H9 (cell line): Measurements from ENCODE around the gene IFT81. TPM values are rescaled to one million over a fixed set of nuclear protein-coding genes. Genes with fewer than 3 reads are reported as not detected.

Experiments
- DNase-seq: peaks from one replicate; pipeline ENCODE4 v3.0.0-alpha.2; 2017
- H2AFZ ChIP-seq: one replicate; pipeline ENCODE4 v1.6.1; 2013; ENCODE audit warnings: mild to moderate bottlenecking, low read length, control low read depth, moderate library complexity
- H2AK5ac ChIP-seq: 2 replicates; pipeline ENCODE4 v1.6.1; 2013; ENCODE audit warnings: low read length, control low read depth, mixed read lengths; ENCODE audit not compliant: insufficient read length
- H2BK120ac ChIP-seq: one replicate; pipeline ENCODE4 v1.6.1; 2013; ENCODE audit warnings: low read depth, mild to moderate bottlenecking, low read length, control low read depth, inconsistent platforms; ENCODE audit not compliant: poor library complexity, severe bottlenecking
- H2BK12ac ChIP-seq: 2 replicates; pipeline ENCODE4 v1.6.1; 2013; ENCODE audit warnings: low read length, control low read depth, mixed read lengths, low read depth; ENCODE audit not compliant: insufficient read length
- H2BK15ac ChIP-seq: 2 replicates; pipeline ENCODE4 v1.6.1; 2013; ENCODE audit warnings: low read depth, low read length, control low read depth
- H2BK20ac ChIP-seq: one replicate; pipeline ENCODE4 v1.6.1; 2013; ENCODE audit warnings: low read depth, mild to moderate bottlenecking, low read length, control low read depth, inconsistent platforms; ENCODE audit not compliant: poor library complexity, severe bottlenecking
- H2BK5ac ChIP-seq: 2 replicates; pipeline ENCODE4 v1.6.1; 2013; ENCODE audit warnings: low read length, control low read depth, mixed read lengths; ENCODE audit not compliant: insufficient read length
- H3K14ac ChIP-seq: 2 replicates; pipeline ENCODE4 v1.6.1; 2013; ENCODE audit warnings: low read length, control low read depth; ENCODE audit not compliant: insufficient read depth
- H3K18ac ChIP-seq: 2 replicates; pipeline ENCODE4 v1.6.1; 2013; ENCODE audit warnings: low read depth, mild to moderate bottlenecking, mixed read lengths, low read length, control low read depth; ENCODE audit not compliant: insufficient read length
- H3K23ac ChIP-seq: 2 replicates; pipeline ENCODE4 v1.6.1; 2013; ENCODE audit warnings: low read length, control low read depth, mixed read lengths, low read depth; ENCODE audit not compliant: insufficient read length
- H3K23me2 ChIP-seq: 2 replicates; pipeline ENCODE4 v1.6.1; 2013; ENCODE audit warnings: low read depth, mild to moderate bottlenecking, mixed read lengths, low read length, control low read depth; ENCODE audit not compliant: insufficient read length, poor library complexity, severe bottlenecking
- H3K27ac ChIP-seq: 2 replicates; pipeline ENCODE4 v1.5.1; 2013; ENCODE audit warnings: low read length, control low read depth, mixed read lengths, low read depth; ENCODE audit not compliant: insufficient read length
- H3K27me3 ChIP-seq: 2 replicates; pipeline ENCODE4 v1.6.1; 2013; ENCODE audit warnings: low read length, control low read depth, inconsistent platforms; ENCODE audit not compliant: insufficient read depth
- H3K4ac ChIP-seq: 2 replicates; pipeline ENCODE4 v1.6.1; 2013; ENCODE audit warnings: low read depth, mild to moderate bottlenecking, control low read depth, inconsistent platforms, low read length, moderate library complexity
- H3K4me1 ChIP-seq: 2 replicates; pipeline ENCODE4 v1.6.1; 2013; ENCODE audit warnings: low read length, control low read depth, inconsistent platforms; ENCODE audit not compliant: insufficient read depth
- H3K4me2 ChIP-seq: 2 replicates; pipeline ENCODE4 v1.6.1; 2013; ENCODE audit warnings: low read length, control low read depth, mixed read lengths; ENCODE audit not compliant: insufficient read length, insufficient read depth
- H3K56ac ChIP-seq: 2 replicates; pipeline ENCODE4 v1.6.1; 2013; ENCODE audit warnings: low read depth, mild to moderate bottlenecking, mixed read lengths, low read length, control low read depth; ENCODE audit not compliant: insufficient read length
- H3K79me1 ChIP-seq: 2 replicates; pipeline ENCODE4 v1.6.1; 2013; ENCODE audit warnings: low read depth, mild to moderate bottlenecking, moderate library complexity, low read length, control low read depth, inconsistent platforms; ENCODE audit not compliant: insufficient read depth, poor library complexity, severe bottlenecking
- H3K79me2 ChIP-seq: 2 replicates; pipeline ENCODE4 v1.6.1; 2013; ENCODE audit warnings: low read length, control low read depth, inconsistent platforms; ENCODE audit not compliant: insufficient read depth
- H3K9ac ChIP-seq: 2 replicates; pipeline ENCODE4 v1.6.1; 2013; ENCODE audit warnings: low read length, control low read depth, mixed read lengths; ENCODE audit not compliant: insufficient read length; ENCODE audit errors: extremely low read depth
- H3K9me3 ChIP-seq: one replicate; pipeline ENCODE4 v1.6.1; 2013; ENCODE audit warnings: low read depth, low read length, inconsistent platforms; ENCODE audit not compliant: control insufficient read depth
- H3T11ph ChIP-seq: one replicate; pipeline ENCODE4 v1.6.1; 2013; ENCODE audit warnings: mild to moderate bottlenecking, low read length, control low read depth, inconsistent platforms
- H4K20me1 ChIP-seq: one replicate; pipeline ENCODE4 v1.6.1; 2013; ENCODE audit not compliant: control insufficient read depth, insufficient read length, insufficient read depth
- H4K5ac ChIP-seq: 2 replicates; pipeline ENCODE4 v1.6.1; 2013; ENCODE audit warnings: low read depth, mild to moderate bottlenecking, mixed read lengths, low read length, control low read depth; ENCODE audit not compliant: insufficient read length
- H4K8ac ChIP-seq: replicated peaks from 2 replicates; pipeline ENCODE4 v1.6.1; 2013; ENCODE audit warnings: low read length, control low read depth, mixed read lengths, low read depth; ENCODE audit not compliant: insufficient read length
- H4K91ac ChIP-seq: 2 replicates; pipeline ENCODE4 v1.6.1; 2013; ENCODE audit warnings: low read depth, mild to moderate bottlenecking, moderate library complexity, mixed read lengths, low read length, control low read depth; ENCODE audit not compliant: insufficient read length
- H3K27ac Mint-ChIP-seq, 3 experiments: 2 replicates in 2 of 3; 3 replicates in 1 of 3; pipeline ENCODE4 v1.8.0; 2020 to 2021; ENCODE audit warnings: mixed read lengths in 3 of 3, mild to moderate bottlenecking in 1 of 3, moderate library complexity in 1 of 3
- H3K27me3 Mint-ChIP-seq: 2 replicates; pipeline ENCODE4 v1.8.0; 2021; ENCODE audit warnings: low read depth, mild to moderate bottlenecking, moderate library complexity, mixed read lengths
- H3K36me3 Mint-ChIP-seq, 3 experiments: 2 replicates in 2 of 3; 3 replicates in 1 of 3; pipeline ENCODE4 v1.8.0; 2020 to 2021; ENCODE audit warnings: low read depth in 3 of 3, mixed read lengths in 3 of 3; ENCODE audit not compliant: insufficient read depth in 1 of 3
- H3K4me1 Mint-ChIP-seq, 2 experiments: 2 replicates each; pipeline ENCODE4 v1.8.0; 2020; ENCODE audit warnings: mixed read lengths in 2 of 2
- H3K4me3 Mint-ChIP-seq, 2 experiments: 2 replicates in 1 of 2; 3 replicates in 1 of 2; pipeline ENCODE4 v1.8.0; 2020 to 2021; ENCODE audit warnings: mild to moderate bottlenecking in 2 of 2, mixed read lengths in 2 of 2, moderate library complexity in 1 of 2
- H3K9me3 Mint-ChIP-seq, 2 experiments: 2 replicates in 1 of 2; 3 replicates in 1 of 2; pipeline ENCODE4 v1.8.0; 2020; ENCODE audit warnings: mild to moderate bottlenecking in 2 of 2, mixed read lengths in 2 of 2, moderate library complexity in 1 of 2
- WGBS: extraction: QIAGEN DNeasy Blood & Tissue Kit; methylation state at CpG from one replicate; pipeline ENCODE4 v1.1.7; 2013; ENCODE audit warnings: missing lambda C conversion rate, low lambda C conversion rate, mixed read lengths; ENCODE audit not compliant: insufficient read length; ENCODE audit errors: extremely low coverage; 5-methylcytosine and 5-hydroxymethylcytosine counted together
- total RNA-seq: library from RNA; stranded (reverse); gene quantifications from 2 replicates; pipeline ENCODE4 v1.2.1, GENCODE V29; 2021
- TF ChIP-seq, protein P1 (sequence below): fragments of 200-600 bp; sonication (generic); conservative IDR thresholded peaks from 3 replicates; pipeline ENCODE4 v1.8.0; 2021; ENCODE audit warnings: antibody characterized with exemption, mild to moderate bottlenecking

Gene IFT81
- total RNA-seq, 1 experiment from 2014 or later, result 9.3 TPM

DNA sequence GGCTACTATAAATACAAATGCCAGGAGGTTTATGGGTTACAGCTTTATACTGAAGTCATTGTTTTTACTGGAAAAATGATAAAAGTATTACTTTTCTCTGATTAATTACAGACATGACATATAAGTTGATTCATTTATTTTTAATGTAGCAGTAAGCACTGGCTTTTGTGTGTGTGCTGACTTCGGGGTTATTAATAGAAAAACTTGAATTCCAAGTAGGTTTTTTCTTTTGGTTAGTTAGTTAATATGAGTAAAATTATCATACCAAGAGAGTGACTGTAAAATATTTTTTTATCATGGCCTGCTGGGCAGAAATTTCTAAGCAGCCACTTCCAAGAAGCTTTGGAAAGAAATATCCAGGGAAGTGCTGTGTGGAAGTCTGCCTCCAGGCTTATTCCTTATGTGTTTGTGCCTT, 56.4 kb downstream of the IFT81 start:
- Histone ChIP-seq H4K20me1 (no peaks in the 10 kb centered on the region), H3K79me1 (no peaks in the 10 kb centered on the region), H3K27ac (no peak overlapping the region), H3K9me3 (peaks cover 3% of the 10 kb centered on the region), H3K4me1 (no peaks in the 10 kb centered on the region), H3K18ac (no peak overlapping the region), H3K56ac (no peak overlapping the region), H3K9ac (no peak overlapping the region), H3K14ac (no peak overlapping the region), H3K27me3 (no peaks in the 10 kb centered on the region), H2BK5ac (no peak overlapping the region), H4K5ac (no peak overlapping the region), H2BK20ac (no peak overlapping the region), H3T11ph (no peak overlapping the region), H3K4ac (no peak overlapping the region), H3K23me2 (no peaks in the 10 kb centered on the region), H4K8ac (no peak overlapping the region), H2BK15ac (no peak overlapping the region), H2BK12ac (no peak overlapping the region), H2AFZ (no peak overlapping the region), H3K23ac (no peak overlapping the region), H3K4me2 (no peak overlapping the region), H4K91ac (no peak overlapping the region), H3K79me2 (no peaks in the 10 kb centered on the region), H2BK120ac (no peak overlapping the region), H2AK5ac (no peak overlapping the region)
- Mint-ChIP-seq H3K4me1 (no peaks in the 10 kb centered on the region), H3K27ac (no peak overlapping the region), H3K36me3 (peaks cover 5 to 11% (median 6%) of the 10 kb centered on the region in 3 experiments; a peak in 6 of 7 replicates), H3K27me3 (no peaks in the 10 kb centered on the region), H3K4me3 (no peak overlapping the region), H3K9me3 (peaks cover 2 to 5% of the 10 kb centered on the region in 2 experiments; a peak in 2 of 5 replicates)
- no CpG with 5 or more reads among the region's 1 CpG for WGBS
- DNase-seq, result no peak
- TF ChIP-seq, protein P1, sequence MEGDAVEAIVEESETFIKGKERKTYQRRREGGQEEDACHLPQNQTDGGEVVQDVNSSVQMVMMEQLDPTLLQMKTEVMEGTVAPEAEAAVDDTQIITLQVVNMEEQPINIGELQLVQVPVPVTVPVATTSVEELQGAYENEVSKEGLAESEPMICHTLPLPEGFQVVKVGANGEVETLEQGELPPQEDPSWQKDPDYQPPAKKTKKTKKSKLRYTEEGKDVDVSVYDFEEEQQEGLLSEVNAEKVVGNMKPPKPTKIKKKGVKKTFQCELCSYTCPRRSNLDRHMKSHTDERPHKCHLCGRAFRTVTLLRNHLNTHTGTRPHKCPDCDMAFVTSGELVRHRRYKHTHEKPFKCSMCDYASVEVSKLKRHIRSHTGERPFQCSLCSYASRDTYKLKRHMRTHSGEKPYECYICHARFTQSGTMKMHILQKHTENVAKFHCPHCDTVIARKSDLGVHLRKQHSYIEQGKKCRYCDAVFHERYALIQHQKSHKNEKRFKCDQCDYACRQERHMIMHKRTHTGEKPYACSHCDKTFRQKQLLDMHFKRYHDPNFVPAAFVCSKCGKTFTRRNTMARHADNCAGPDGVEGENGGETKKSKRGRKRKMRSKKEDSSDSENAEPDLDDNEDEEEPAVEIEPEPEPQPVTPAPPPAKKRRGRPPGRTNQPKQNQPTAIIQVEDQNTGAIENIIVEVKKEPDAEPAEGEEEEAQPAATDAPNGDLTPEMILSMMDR, result no peak
